HepG2 (cell line): ENCODE data around the gene ALK. TPM values are rescaled to one million over a fixed set of nuclear protein-coding genes. Genes with fewer than 3 reads are reported as not detected.

Experiments
- ATAC-seq: fragments of 200-7000 bp; cut with Tn5 transposase; 3 replicates; pipeline ENCODE4 v1.9.1; 2020; ENCODE audit warnings: mild to moderate bottlenecking, moderate library complexity
- BruUV-seq: library from RNA; stranded (reverse); fragments of 400-500 nt; replicated peaks from 2 replicates; lab custom pipeline; 2021; lab: Mats Ljungman, UMichigan
- CTCF ChIA-PET: fragments of 300-600 bp; formaldehyde crosslinking; extraction: SDS; loops from one replicate; lab custom pipeline; 2021; ENCODE audit warnings: low total read pairs, inconsistent platforms, low intra/inter-chr PET ratio; lab: Yijun Ruan, JAX
- POLR2A ChIA-PET: fragments of 350-600 bp; sonication (Branson Sonifier 250); formaldehyde crosslinking; loops from one replicate; lab custom pipeline; 2020; ENCODE audit warnings: antibody characterized with exemption, inconsistent platforms; lab: Yijun Ruan, JAX
- DNase-seq: peaks from one replicate; pipeline ENCODE4 v3.0.0-alpha.2; 2015; ENCODE audit warnings: low spot score
- FAIRE-seq: peaks from 3 replicates; lab custom pipeline; 2011; peaks lifted over from hg19 to GRCh38; lab: Jason Lieb, UNC
- H2AFZ ChIP-seq: one replicate; pipeline ENCODE4 v1.6.1; 2011; ENCODE audit warnings: low read length, inconsistent platforms
- H3K27ac ChIP-seq: fragments of 300-600 bp; 3 replicates; pipeline ENCODE4 v1.8.0; 2011; ENCODE audit warnings: mixed run types, mild to moderate bottlenecking, mixed read lengths, low read length, inconsistent platforms; ENCODE audit not compliant: insufficient read depth; ENCODE audit errors: extremely low read length
- H3K27me3 ChIP-seq, 2 experiments: fragments of 200-600 bp in 1 of 2; 2 replicates in 1 of 2; 3 replicates in 1 of 2; pipeline versions ENCODE4 v1.6.0 to v1.8.0; 2011; ENCODE audit warnings: low read length in 2 of 2, mild to moderate bottlenecking in 2 of 2, moderate library complexity in 2 of 2, inconsistent platforms in 1 of 2; ENCODE audit not compliant: insufficient read depth in 2 of 2, control insufficient read depth in 1 of 2
- H3K36me3 ChIP-seq, 2 experiments: fragments of 200-600 bp in 1 of 2; replicated peaks in 1 of 2; 2 replicates in 1 of 2; 3 replicates in 1 of 2; pipeline versions ENCODE4 v1.5.1 to v1.8.0; 2011; ENCODE audit warnings: low read length in 2 of 2, inconsistent platforms in 1 of 2; ENCODE audit not compliant: insufficient read depth in 2 of 2, control insufficient read depth in 1 of 2
- H3K4me1 ChIP-seq: 2 replicates; pipeline ENCODE4 v1.5.1; 2012; ENCODE audit warnings: low read length, inconsistent platforms; ENCODE audit not compliant: insufficient read depth
- H3K4me2 ChIP-seq: 2 replicates; pipeline ENCODE4 v1.6.0; 2011; ENCODE audit warnings: low read depth, low read length, inconsistent platforms
- H3K4me3 ChIP-seq, 3 experiments: fragments of 200-600 bp in 1 of 3; sonication (generic), shearing (Covaris generic) in 1 of 3; replicated peaks in 1 of 3; 2 replicates each; pipeline ENCODE4 v1.5.1; 2011 to 2016; ENCODE audit warnings: low read length in 3 of 3, inconsistent platforms in 2 of 3, low read depth in 2 of 3, mild to moderate bottlenecking in 2 of 3, control low read depth in 1 of 3, mixed read lengths in 1 of 3; ENCODE audit not compliant: insufficient read depth in 1 of 3
- H3K79me2 ChIP-seq: one replicate; pipeline ENCODE4 v1.6.1; 2011; ENCODE audit warnings: low read length, inconsistent platforms; ENCODE audit not compliant: insufficient read depth
- H3K9ac ChIP-seq: 2 replicates; pipeline ENCODE4 v1.6.0; 2011; ENCODE audit warnings: mild to moderate bottlenecking, low read depth, low read length, inconsistent platforms; ENCODE audit not compliant: insufficient read depth
- H3K9me3 ChIP-seq: 2 replicates; pipeline ENCODE4 v1.5.1; 2012; ENCODE audit warnings: mild to moderate bottlenecking, low read length
- H4K20me1 ChIP-seq: 2 replicates; pipeline ENCODE4 v1.6.0; 2011; ENCODE audit warnings: inconsistent platforms, mild to moderate bottlenecking, low read length, moderate library complexity; ENCODE audit not compliant: insufficient read depth
- BCL6 ChIP-seq: IDR thresholded peaks from 2 replicates; pipeline ENCODE4 v1.6.1; 2016; ENCODE audit warnings: missing genetic modification reagents, missing compliant biosample characterization
- FOSL2 ChIP-seq: sonication (generic); formaldehyde crosslinking; IDR thresholded peaks from 2 replicates; pipeline ENCODE4 v1.4.0; 2020; ENCODE audit warnings: missing genetic modification reagents
- FOXJ3 ChIP-seq: sonication (generic); formaldehyde crosslinking; IDR thresholded peaks from 2 replicates; pipeline ENCODE4 v1.4.0; 2020; ENCODE audit warnings: missing genetic modification reagents, mild to moderate bottlenecking, borderline replicate concordance
- HDAC6 ChIP-seq: fragments of 200-600 bp; sonication (generic); IDR thresholded peaks from 2 replicates; pipeline ENCODE4 v1.7.0; 2017; ENCODE audit warnings: mild to moderate bottlenecking, antibody characterized with exemption, low read length, low read depth
- HNRNPK ChIP-seq: fragments of 200-400 bp; formaldehyde crosslinking; IDR thresholded peaks from 2 replicates; pipeline ENCODE4 v1.6.1; 2018; ENCODE audit warnings: low read length, low read depth, moderate library complexity, mild to moderate bottlenecking; ENCODE audit not compliant: poor library complexity, severe bottlenecking
- MATR3 ChIP-seq: sonication (generic); formaldehyde crosslinking; IDR thresholded peaks from 2 replicates; pipeline ENCODE4 v1.4.0; 2020; ENCODE audit warnings: missing genetic modification reagents
- PHF8 ChIP-seq: sonication (generic); formaldehyde crosslinking; IDR thresholded peaks from 2 replicates; pipeline ENCODE4 v1.5.0; 2020; ENCODE audit warnings: missing genetic modification reagents
- SKI ChIP-seq: fragments of 450-650 bp; IDR thresholded peaks from one replicate; pipeline ENCODE4 v1.6.1; 2018; ENCODE audit warnings: mild to moderate bottlenecking; ENCODE audit not compliant: partially characterized antibody
- ZNF317 ChIP-seq: sonication (generic); formaldehyde crosslinking; IDR thresholded peaks from 2 replicates; pipeline ENCODE4 v1.5.0; 2020; ENCODE audit warnings: mild to moderate bottlenecking, missing genetic modification reagents
- ZNF816 ChIP-seq: sonication (generic); formaldehyde crosslinking; IDR thresholded peaks from 2 replicates; pipeline ENCODE4 v1.8.0; 2022; ENCODE audit warnings: missing genetic modification reagents, mild to moderate bottlenecking, borderline replicate concordance
- WGBS: methylation state at CpG from one replicate; pipeline ENCODE4 v1.1.6; 2017; ENCODE audit warnings: low lambda C conversion rate; 5-methylcytosine and 5-hydroxymethylcytosine counted together
- in situ Hi-C: cut with HindIII; loops from 2 replicates; pipeline ENCODE4 v1.10.0; 2017; ENCODE audit warnings: low pct_unique_long_range_greater_than_20kb; ENCODE audit not compliant: extremely low pct_ligation_motif_present
- intact Hi-C: fragments of 100-400 bp; cut with micrococcal nuclease; formaldehyde crosslinking; loops from one replicate; pipeline ENCODE4 v1.10.0; 2022; ENCODE audit not compliant: unreplicated experiment
- polyA plus RNA-seq, 8 experiments: library from polyadenylated mRNA; depleted of rRNA in 3 of 8; stranded (reverse) in 7 of 8; unstranded in 1 of 8; fragments of >200 nt; fragmentation: Illumina TruSeq in 4 of 8; extraction: Trizol in 4 of 8; gene quantifications; 2 replicates each; pipeline versions ENCODE4 v1.2.1 to v1.2.3, GENCODE V29; 2011 to 2016; ENCODE audit warnings: low read depth in 4 of 8, missing spikeins in 1 of 8, mixed read lengths in 1 of 8; ENCODE audit not compliant: insufficient read depth in 1 of 8
- total RNA-seq, 5 experiments: library from RNA; depleted of rRNA; stranded (reverse); fragments of >200 nt; fragmentation: Illumina TruSeq; extraction: Trizol; gene quantifications; 2 replicates each; pipeline ENCODE4 v1.2.3, GENCODE V29; 2016; ENCODE audit warnings: low read depth in 1 of 5
- TF ChIP-seq, protein P1 (sequence below): sonication (generic); formaldehyde crosslinking; IDR thresholded peaks from 2 replicates; pipeline ENCODE4 v1.5.1; 2020; ENCODE audit warnings: mild to moderate bottlenecking, moderate library complexity, missing genetic modification reagents
- TF ChIP-seq, protein P2 (sequence below): sonication (generic); formaldehyde crosslinking; IDR thresholded peaks from 2 replicates; pipeline ENCODE4 v1.4.0; 2020; ENCODE audit warnings: missing genetic modification reagents
- TF ChIP-seq, protein P3 (sequence below): IDR thresholded peaks from 2 replicates; pipeline ENCODE4 v1.6.1; 2016; ENCODE audit warnings: mild to moderate bottlenecking

The ALK gene
- total and polyA plus RNA-seq, 2 of the 13 experiments (the other 11 are each of a cell fraction or from before 2014, with no cell fraction given) = not detected

DNA sequence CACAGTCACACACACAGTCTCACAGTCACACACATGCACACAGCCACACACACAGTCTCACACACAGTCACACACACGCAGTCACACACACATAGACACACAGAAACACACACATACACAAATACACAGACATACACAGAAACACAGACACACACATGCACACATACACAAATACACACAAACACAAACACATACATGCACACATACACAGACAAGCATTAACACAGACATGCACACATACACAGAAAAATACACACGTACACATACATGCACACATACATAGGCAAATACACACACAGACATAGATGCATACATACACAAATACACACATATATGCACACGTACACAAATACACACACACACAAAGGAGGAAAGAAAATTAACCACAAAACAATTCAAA is 150.5 kb downstream of the ALK start (continued):
- TF ChIP-seq HNRNPK (no peak), ZNF816 (CRISPR knock-in tag) (no peak), HDAC6 (no peak)
- TF ChIP-seq, protein P1, sequence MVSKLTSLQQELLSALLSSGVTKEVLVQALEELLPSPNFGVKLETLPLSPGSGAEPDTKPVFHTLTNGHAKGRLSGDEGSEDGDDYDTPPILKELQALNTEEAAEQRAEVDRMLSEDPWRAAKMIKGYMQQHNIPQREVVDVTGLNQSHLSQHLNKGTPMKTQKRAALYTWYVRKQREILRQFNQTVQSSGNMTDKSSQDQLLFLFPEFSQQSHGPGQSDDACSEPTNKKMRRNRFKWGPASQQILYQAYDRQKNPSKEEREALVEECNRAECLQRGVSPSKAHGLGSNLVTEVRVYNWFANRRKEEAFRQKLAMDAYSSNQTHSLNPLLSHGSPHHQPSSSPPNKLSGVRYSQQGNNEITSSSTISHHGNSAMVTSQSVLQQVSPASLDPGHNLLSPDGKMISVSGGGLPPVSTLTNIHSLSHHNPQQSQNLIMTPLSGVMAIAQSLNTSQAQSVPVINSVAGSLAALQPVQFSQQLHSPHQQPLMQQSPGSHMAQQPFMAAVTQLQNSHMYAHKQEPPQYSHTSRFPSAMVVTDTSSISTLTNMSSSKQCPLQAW (CRISPR knock-in tag) = no peak
- TF ChIP-seq, protein P2, sequence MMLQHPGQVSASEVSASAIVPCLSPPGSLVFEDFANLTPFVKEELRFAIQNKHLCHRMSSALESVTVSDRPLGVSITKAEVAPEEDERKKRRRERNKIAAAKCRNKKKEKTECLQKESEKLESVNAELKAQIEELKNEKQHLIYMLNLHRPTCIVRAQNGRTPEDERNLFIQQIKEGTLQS (CRISPR knock-in tag) = no peak
- TF ChIP-seq, protein P3, sequence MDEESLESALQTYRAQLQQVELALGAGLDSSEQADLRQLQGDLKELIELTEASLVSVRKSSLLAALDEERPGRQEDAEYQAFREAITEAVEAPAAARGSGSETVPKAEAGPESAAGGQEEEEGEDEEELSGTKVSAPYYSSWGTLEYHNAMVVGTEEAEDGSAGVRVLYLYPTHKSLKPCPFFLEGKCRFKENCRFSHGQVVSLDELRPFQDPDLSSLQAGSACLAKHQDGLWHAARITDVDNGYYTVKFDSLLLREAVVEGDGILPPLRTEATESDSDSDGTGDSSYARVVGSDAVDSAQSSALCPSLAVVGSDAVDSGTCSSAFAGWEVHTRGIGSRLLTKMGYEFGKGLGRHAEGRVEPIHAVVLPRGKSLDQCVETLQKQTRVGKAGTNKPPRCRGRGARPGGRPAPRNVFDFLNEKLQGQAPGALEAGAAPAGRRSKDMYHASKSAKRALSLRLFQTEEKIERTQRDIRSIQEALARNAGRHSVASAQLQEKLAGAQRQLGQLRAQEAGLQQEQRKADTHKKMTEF (CRISPR knock-in tag) = no peak

DNA sequence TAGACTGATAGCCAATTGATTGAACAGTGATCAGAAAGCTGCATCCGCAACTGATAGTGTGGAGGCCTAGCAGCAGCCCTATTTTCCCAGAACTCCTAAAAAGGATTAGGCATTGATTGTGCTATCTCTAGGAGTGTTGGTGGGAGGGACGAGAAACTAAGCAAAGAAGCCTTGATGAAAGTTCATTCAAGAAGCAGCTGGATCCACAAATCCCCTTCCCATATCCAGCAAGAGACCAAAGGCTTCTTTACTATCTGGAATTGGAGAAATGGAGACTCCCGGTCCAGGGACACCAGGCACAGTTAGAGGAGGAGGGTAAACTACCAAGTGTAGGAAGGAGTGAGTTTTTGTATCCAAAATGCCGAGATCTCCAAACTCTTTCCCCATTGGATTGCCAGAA is 151.5 kb downstream of the ALK start:
- TF ChIP-seq FOXJ3 (CRISPR knock-in tag) (no peak), BCL6 (no peak), ZNF317 (CRISPR knock-in tag) (no peak), PHF8 (CRISPR knock-in tag) (no peak), SKI (no peak), MATR3 (CRISPR knock-in tag) (no peak), FOSL2 (CRISPR knock-in tag) (no peak)
- CTCF ChIA-PET = no interaction called here
- ATAC-seq = no peak
- Histone ChIP-seq H3K27ac (no peak overlapping the region), H3K36me3 (no peaks in the 10 kb centered on the region), H3K4me3 (no peak overlapping the region), H3K4me2 (no peak overlapping the region), H3K4me1 (no peaks in the 10 kb centered on the region), H3K79me2 (no peaks in the 10 kb centered on the region), H2AFZ (no peak overlapping the region), H3K9me3 (no peaks in the 10 kb centered on the region), H3K9ac (no peak overlapping the region), H4K20me1 (no peaks in the 10 kb centered on the region), H3K27me3 (no peaks in the 10 kb centered on the region)
- BruUV-seq = no TSS peak
- in situ Hi-C loops (no loop called here), intact Hi-C loops (no loop called here)
- DNase-seq = no peak
- no peak for FAIRE-seq
- 22% methylated on average over 4 of the region's 4 CpGs for WGBS
- POLR2A ChIA-PET = no interaction called here
